ENCODE measurements around the gene TTLL1.

DNA sequence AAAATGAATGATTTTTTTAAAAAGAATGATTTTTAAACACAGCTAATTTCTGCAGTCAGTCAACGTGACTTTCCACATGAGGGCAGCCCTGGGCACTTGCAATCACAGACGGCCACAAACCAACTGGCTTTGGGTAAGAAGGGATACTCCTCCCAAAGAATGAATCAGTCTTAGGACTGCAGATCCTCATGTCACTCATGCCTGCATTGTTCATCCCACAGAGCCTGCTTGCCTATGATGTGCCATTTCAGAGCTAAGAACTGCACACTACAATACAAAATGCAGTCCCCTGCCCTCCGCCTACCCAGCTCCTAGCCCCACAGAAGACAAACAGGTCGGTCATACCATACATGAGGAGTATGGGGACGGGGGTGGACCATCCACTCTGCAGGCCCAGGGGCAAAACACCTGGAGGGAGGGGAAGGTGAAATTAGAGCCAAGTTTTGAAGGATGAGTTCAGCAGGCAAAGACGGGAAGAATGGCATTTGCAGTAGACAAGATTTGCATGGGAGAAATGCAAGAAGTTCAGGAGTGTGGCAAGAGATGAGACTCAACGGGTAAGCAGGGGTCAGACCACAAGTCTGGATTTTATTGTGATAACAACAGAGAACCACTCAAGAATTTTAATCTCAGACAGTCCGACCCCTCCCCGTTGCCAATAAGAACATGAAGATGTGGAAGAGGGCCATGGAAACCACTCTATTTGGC, 98.9 kb downstream of the TTLL1 start:
- TF ChIP-seq, protein P1, sequence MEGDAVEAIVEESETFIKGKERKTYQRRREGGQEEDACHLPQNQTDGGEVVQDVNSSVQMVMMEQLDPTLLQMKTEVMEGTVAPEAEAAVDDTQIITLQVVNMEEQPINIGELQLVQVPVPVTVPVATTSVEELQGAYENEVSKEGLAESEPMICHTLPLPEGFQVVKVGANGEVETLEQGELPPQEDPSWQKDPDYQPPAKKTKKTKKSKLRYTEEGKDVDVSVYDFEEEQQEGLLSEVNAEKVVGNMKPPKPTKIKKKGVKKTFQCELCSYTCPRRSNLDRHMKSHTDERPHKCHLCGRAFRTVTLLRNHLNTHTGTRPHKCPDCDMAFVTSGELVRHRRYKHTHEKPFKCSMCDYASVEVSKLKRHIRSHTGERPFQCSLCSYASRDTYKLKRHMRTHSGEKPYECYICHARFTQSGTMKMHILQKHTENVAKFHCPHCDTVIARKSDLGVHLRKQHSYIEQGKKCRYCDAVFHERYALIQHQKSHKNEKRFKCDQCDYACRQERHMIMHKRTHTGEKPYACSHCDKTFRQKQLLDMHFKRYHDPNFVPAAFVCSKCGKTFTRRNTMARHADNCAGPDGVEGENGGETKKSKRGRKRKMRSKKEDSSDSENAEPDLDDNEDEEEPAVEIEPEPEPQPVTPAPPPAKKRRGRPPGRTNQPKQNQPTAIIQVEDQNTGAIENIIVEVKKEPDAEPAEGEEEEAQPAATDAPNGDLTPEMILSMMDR (IDR thresholded peaks at IDR 0.05): no peak
- TF ChIP-seq POLR2A (IDR thresholded peaks at IDR 0.05): no peak

All from Peyer's patch (tissue), 4 donors.